Suprapubic skin (tissue), 4 donors: Measurements from ENCODE around the gene ARHGAP32.

Experiments
- EP300 ChIP-seq: sonication (generic); formaldehyde crosslinking; IDR thresholded peaks from one replicate; pipeline ENCODE4 v1.6.1; 2017; ENCODE audit warnings: antibody characterized with exemption
- POLR2A ChIP-seq, 2 donors: fragments of 450-650 bp; IDR thresholded peaks; one replicate each; pipeline ENCODE4 v1.6.1; 2017; ENCODE audit warnings: antibody characterized with exemption in 2 of 2, mild to moderate bottlenecking in 2 of 2, moderate library complexity in 2 of 2
- POLR2AphosphoS5 ChIP-seq, 3 donors: sonication (generic); formaldehyde crosslinking; IDR thresholded peaks; one replicate each; pipeline ENCODE4 v1.6.1; 2017; ENCODE audit warnings: antibody characterized with exemption in 3 of 3
- TF ChIP-seq, protein P1 (sequence below), 2 donors: fragments of 200-600 bp in 1 of 2; fragments of 450-650 bp in 1 of 2; sonication (generic) in 1 of 2; IDR thresholded peaks; one replicate each; pipeline ENCODE4 v1.5.1; 2016 to 2019; ENCODE audit warnings: antibody characterized with exemption in 2 of 2, mild to moderate bottlenecking in 1 of 2, moderate library complexity in 1 of 2

DNA sequence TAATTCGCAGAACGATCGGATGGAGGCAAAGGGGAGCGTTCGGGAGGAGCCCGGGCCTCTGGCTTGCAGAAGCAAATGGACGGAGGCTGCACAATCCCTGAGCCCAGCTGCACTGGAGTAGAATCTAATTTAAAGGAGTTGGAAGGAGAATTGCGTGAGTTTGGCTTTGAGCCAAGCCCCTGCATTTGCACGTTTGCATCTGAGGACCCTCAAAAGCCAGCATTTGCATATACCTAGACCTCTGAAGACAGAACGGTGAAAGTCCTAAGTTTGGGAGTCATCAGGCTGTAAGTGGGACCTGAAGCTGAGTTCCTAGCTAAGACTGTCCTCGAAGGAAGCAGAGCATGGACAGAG lies 265.0 kb downstream of the ARHGAP32 start:
- TF ChIP-seq POLR2A (IDR thresholded peaks at IDR 0.05) (no peak), POLR2AphosphoS5 (IDR thresholded peaks at IDR 0.05) (no peak), EP300 (no peak)
- TF ChIP-seq, protein P1, sequence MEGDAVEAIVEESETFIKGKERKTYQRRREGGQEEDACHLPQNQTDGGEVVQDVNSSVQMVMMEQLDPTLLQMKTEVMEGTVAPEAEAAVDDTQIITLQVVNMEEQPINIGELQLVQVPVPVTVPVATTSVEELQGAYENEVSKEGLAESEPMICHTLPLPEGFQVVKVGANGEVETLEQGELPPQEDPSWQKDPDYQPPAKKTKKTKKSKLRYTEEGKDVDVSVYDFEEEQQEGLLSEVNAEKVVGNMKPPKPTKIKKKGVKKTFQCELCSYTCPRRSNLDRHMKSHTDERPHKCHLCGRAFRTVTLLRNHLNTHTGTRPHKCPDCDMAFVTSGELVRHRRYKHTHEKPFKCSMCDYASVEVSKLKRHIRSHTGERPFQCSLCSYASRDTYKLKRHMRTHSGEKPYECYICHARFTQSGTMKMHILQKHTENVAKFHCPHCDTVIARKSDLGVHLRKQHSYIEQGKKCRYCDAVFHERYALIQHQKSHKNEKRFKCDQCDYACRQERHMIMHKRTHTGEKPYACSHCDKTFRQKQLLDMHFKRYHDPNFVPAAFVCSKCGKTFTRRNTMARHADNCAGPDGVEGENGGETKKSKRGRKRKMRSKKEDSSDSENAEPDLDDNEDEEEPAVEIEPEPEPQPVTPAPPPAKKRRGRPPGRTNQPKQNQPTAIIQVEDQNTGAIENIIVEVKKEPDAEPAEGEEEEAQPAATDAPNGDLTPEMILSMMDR (IDR thresholded peaks at IDR 0.05), result no peak
